Neuronal stem cell (in vitro differentiated cells): Measurements from ENCODE around the gene PLXND1.

Experiments used
- DNase-seq: peaks from one replicate; pipeline ENCODE4 v3.0.0-alpha.2; 2013; ENCODE audit warnings: low spot score
- H2AFZ ChIP-seq: one replicate; pipeline ENCODE4 v1.6.1; 2013; ENCODE audit warnings: mild to moderate bottlenecking, low read length, inconsistent platforms
- H2AK5ac ChIP-seq: 2 replicates; pipeline ENCODE4 v1.6.1; 2013; ENCODE audit warnings: low read depth, mild to moderate bottlenecking, inconsistent platforms, low read length, moderate library complexity, mixed read lengths
- H2BK120ac ChIP-seq: 2 replicates; pipeline ENCODE4 v1.6.1; 2013; ENCODE audit warnings: low read depth, mild to moderate bottlenecking, inconsistent platforms, low read length, moderate library complexity, mixed read lengths
- H2BK12ac ChIP-seq: one replicate; pipeline ENCODE4 v1.6.1; 2013; ENCODE audit warnings: low read length, inconsistent platforms
- H2BK15ac ChIP-seq: 2 replicates; pipeline ENCODE4 v1.6.1; 2013; ENCODE audit warnings: mild to moderate bottlenecking, low read length, inconsistent platforms, mixed read lengths
- H2BK5ac ChIP-seq: one replicate; pipeline ENCODE4 v1.6.1; 2013; ENCODE audit warnings: inconsistent platforms, mild to moderate bottlenecking, low read length, moderate library complexity
- H3K14ac ChIP-seq: one replicate; pipeline ENCODE4 v1.6.1; 2013; ENCODE audit warnings: low read length, inconsistent platforms
- H3K18ac ChIP-seq: 2 replicates; pipeline ENCODE4 v1.6.1; 2013; ENCODE audit warnings: low read length, inconsistent platforms
- H3K23ac ChIP-seq: 2 replicates; pipeline ENCODE4 v1.6.1; 2013; ENCODE audit warnings: low read depth, mild to moderate bottlenecking, mixed read lengths, low read length, inconsistent platforms; ENCODE audit not compliant: poor library complexity
- H3K27ac ChIP-seq: replicated peaks from 3 replicates; pipeline ENCODE4 v1.5.1; 2013; ENCODE audit warnings: low read length, inconsistent platforms
- H3K27me3 ChIP-seq, 3 experiments: 2 replicates each; pipeline ENCODE4 v1.6.1; 2013; ENCODE audit warnings: low read length in 3 of 3, mild to moderate bottlenecking in 2 of 3, inconsistent platforms in 1 of 3, low read depth in 1 of 3, mixed read lengths in 1 of 3, moderate library complexity in 1 of 3; ENCODE audit not compliant: control insufficient read depth in 3 of 3, insufficient read depth in 3 of 3
- H3K36me3 ChIP-seq, 2 donors: replicated peaks in 1 of 2; 2 replicates each; pipeline ENCODE4 v1.6.1; 2013; ENCODE audit warnings: low read length in 2 of 2; ENCODE audit not compliant: control insufficient read depth in 2 of 2, insufficient read depth in 2 of 2
- H3K4ac ChIP-seq: 2 replicates; pipeline ENCODE4 v1.6.1; 2013; ENCODE audit warnings: inconsistent platforms, mild to moderate bottlenecking, low read length, moderate library complexity
- H3K4me1 ChIP-seq, 2 donors: 1 replicate in 1 of 2; 2 replicates in 1 of 2; pipeline ENCODE4 v1.6.1; 2013; ENCODE audit warnings: low read length in 2 of 2, low read depth in 1 of 2; ENCODE audit not compliant: control insufficient read depth in 2 of 2, insufficient read depth in 1 of 2
- H3K4me2 ChIP-seq: one replicate; pipeline ENCODE4 v1.6.1; 2013; ENCODE audit warnings: mild to moderate bottlenecking, low read length, inconsistent platforms; ENCODE audit not compliant: insufficient read depth, poor library complexity, severe bottlenecking
- H3K4me3 ChIP-seq, 2 donors: 2 replicates each; pipeline ENCODE4 v1.5.1; 2013; ENCODE audit warnings: low read length in 2 of 2, mild to moderate bottlenecking in 2 of 2, inconsistent platforms in 1 of 2, moderate library complexity in 1 of 2
- H3K79me1 ChIP-seq: one replicate; pipeline ENCODE4 v1.6.1; 2013; ENCODE audit warnings: low read depth, mild to moderate bottlenecking, inconsistent platforms, low read length, moderate library complexity
- H3K9ac ChIP-seq: one replicate; pipeline ENCODE4 v1.6.1; 2013; ENCODE audit warnings: mild to moderate bottlenecking, low read depth, low read length, inconsistent platforms; ENCODE audit not compliant: poor library complexity
- H3K9me3 ChIP-seq, 2 donors: replicated peaks in 1 of 2; 2 replicates each; pipeline versions ENCODE3 to v1.6.1; 2013; ENCODE audit warnings: low read length in 2 of 2, mild to moderate bottlenecking in 2 of 2, inconsistent platforms in 1 of 2, low read depth in 1 of 2, mixed read lengths in 1 of 2, moderate library complexity in 1 of 2; ENCODE audit not compliant: control insufficient read depth in 2 of 2, insufficient read depth in 1 of 2
- H4K8ac ChIP-seq: one replicate; pipeline ENCODE4 v1.6.1; 2013; ENCODE audit warnings: low read depth, mild to moderate bottlenecking, inconsistent platforms, low read length, moderate library complexity
- H4K91ac ChIP-seq: one replicate; pipeline ENCODE4 v1.6.1; 2013; ENCODE audit warnings: low read length, low read depth, mild to moderate bottlenecking, inconsistent platforms; ENCODE audit not compliant: poor library complexity
- WGBS, 2 donors: extraction: QIAGEN DNeasy Blood & Tissue Kit; methylation state at CpG; one replicate each; pipeline ENCODE4 v1.1.7; 2013; ENCODE audit warnings: missing lambda C conversion rate in 2 of 2, mixed read lengths in 1 of 2; ENCODE audit not compliant: insufficient read length in 2 of 2, insufficient replicate concordance in 1 of 2; ENCODE audit errors: extremely low coverage in 2 of 2; 5-methylcytosine and 5-hydroxymethylcytosine counted together

Gene PLXND1

GRCh38 chr3:129624347-129625071 lies 18.0 kb upstream of the PLXND1 start:
- Histone ChIP-seq H2BK15ac (peak overlapping the region; percentile 99), H4K8ac (no peak overlapping the region), H3K4me1 (peaks cover 19 to 20% of the 10 kb centered on the region in 2 donors), H3K14ac (no peak overlapping the region), H3K9me3 (no peaks in the 10 kb centered on the region), H3K4me2 (no peak overlapping the region), H3K27ac (no peak overlapping the region), H3K18ac (peak overlapping the region; percentile 74), H3K36me3 (no peaks in the 10 kb centered on the region), H2AFZ (no peak overlapping the region), H3K27me3 (no peaks in the 10 kb centered on the region), H3K9ac (no peak overlapping the region), H3K79me1 (no peaks in the 10 kb centered on the region), H3K4ac (peak overlapping the region; percentile 93), H2BK12ac (no peak overlapping the region), H3K23ac (peak overlapping the region; percentile 65), H2BK120ac (peak overlapping the region; percentile 83), H4K91ac (no peak overlapping the region), H3K4me3 (no peak overlapping the region), H2BK5ac (peak overlapping the region; percentile 90), H2AK5ac (peak overlapping the region; percentile 100)
- DNase-seq: no peak
- WGBS, 2 donors: no CpG with 5 or more reads among the region's 11 CpGs

DNA sequence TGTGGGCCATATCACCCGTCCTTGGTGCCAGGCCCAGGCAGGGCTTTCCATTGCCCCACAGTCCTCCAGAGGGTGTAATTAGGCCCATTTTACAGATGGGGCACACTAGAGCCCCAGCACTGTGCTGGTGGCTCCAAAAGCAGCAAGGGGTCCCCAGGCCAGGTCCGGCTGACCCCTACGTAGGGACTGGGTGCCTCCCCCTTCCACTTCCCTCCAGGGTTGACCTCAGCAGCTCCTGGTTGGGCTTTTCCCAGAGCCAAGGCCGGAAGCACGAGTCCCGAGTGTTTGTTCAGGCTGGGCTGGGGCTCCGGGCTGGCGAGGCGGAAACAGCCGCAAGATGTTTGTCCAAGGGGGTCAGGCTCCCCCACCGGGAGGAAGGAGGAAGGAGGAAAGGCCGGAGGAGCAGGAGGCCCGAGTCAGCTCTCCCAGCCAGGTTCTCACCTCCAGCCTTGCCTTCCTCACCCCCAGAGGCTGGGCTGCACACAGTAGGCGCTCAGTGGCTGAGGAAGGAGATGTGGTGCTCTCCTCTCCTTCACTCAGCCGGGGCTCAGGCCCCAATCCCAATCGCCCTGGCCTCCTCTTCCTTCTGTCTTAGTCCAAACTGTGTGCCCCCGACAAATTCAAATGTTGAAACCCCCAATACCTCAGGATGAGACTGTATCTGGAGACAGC lies 17.1 kb upstream of the PLXND1 start:
- WGBS, 2 donors: no CpG with 5 or more reads among the region's 17 CpGs

DNA sequence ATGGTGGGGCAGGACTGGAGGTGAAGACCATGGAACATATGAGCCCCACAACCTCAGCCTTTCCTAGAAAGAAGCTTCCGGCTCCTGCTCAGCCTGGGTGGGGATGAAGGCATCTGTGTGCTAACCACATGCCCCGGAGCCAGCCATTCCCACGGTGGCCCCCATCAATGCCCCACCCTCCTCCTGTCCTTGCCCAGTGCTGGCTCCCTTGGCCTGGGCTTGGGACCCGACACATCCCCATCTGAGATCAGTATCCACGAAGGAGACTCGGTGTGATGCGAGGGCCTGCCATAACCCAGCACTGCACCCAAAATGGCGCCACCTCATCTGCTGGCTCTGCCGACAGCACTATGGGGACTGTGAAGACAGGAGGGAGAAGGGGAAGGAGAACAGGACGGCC lies 16.5 kb upstream of the PLXND1 start:
- Histone ChIP-seq H3K27ac (no peak overlapping the region), H3K36me3 (no peaks in the 10 kb centered on the region), H2BK15ac (peak overlapping the region; percentile 98), H3K4me2 (no peak overlapping the region), H3K14ac (no peak overlapping the region), H2BK12ac (peak overlapping the region; percentile 90), H3K4me1 (peaks cover 17 to 23% of the 10 kb centered on the region in 2 donors), H3K79me1 (peaks cover 2% of the 10 kb centered on the region), H3K9ac (peak overlapping the region; percentile 40), H3K27me3 (no peaks in the 10 kb centered on the region), H2AFZ (no peak overlapping the region), H4K91ac (no peak overlapping the region), H2BK5ac (peak overlapping the region; percentile 71), H2BK120ac (peak overlapping the region; percentile 44), H3K4ac (peak overlapping the region; percentile 98), H3K9me3 (no peaks in the 10 kb centered on the region), H4K8ac (no peak overlapping the region), H3K4me3 (no peak overlapping the region), H3K18ac (peak overlapping the region; percentile 28), H3K23ac (peak overlapping the region; percentile 55), H2AK5ac (peak overlapping the region; percentile 96)
- no peak for DNase-seq
- no CpG with 5 or more reads among the region's 10 CpGs for WGBS, 2 donors

More for the DNA sequence above, 17.1 kb upstream of the PLXND1 start:
- Histone ChIP-seq H2AFZ (no peak overlapping the region), H3K18ac (peak overlapping the region; percentile 76), H4K8ac (no peak overlapping the region), H2BK15ac (peak overlapping the region; percentile 98), H3K27me3 (no peaks in the 10 kb centered on the region), H4K91ac (no peak overlapping the region), H3K14ac (peak overlapping the region; percentile 71), H2BK5ac (no peak overlapping the region), H2BK12ac (peak overlapping the region; percentile 97), H3K9ac (peak overlapping the region; percentile 40), H2AK5ac (peak overlapping the region; percentile 95), H3K79me1 (peaks cover 2% of the 10 kb centered on the region), H3K23ac (no peak overlapping the region), H3K4me1 (peaks cover 19 to 20% of the 10 kb centered on the region in 2 donors), H3K4me3 (no peak overlapping the region), H3K9me3 (no peaks in the 10 kb centered on the region), H3K27ac (no peak overlapping the region), H3K36me3 (no peaks in the 10 kb centered on the region), H3K4ac (peak overlapping the region; percentile 37), H3K4me2 (no peak overlapping the region), H2BK120ac (peak overlapping the region; percentile 44)
- no peak for DNase-seq

DNA sequence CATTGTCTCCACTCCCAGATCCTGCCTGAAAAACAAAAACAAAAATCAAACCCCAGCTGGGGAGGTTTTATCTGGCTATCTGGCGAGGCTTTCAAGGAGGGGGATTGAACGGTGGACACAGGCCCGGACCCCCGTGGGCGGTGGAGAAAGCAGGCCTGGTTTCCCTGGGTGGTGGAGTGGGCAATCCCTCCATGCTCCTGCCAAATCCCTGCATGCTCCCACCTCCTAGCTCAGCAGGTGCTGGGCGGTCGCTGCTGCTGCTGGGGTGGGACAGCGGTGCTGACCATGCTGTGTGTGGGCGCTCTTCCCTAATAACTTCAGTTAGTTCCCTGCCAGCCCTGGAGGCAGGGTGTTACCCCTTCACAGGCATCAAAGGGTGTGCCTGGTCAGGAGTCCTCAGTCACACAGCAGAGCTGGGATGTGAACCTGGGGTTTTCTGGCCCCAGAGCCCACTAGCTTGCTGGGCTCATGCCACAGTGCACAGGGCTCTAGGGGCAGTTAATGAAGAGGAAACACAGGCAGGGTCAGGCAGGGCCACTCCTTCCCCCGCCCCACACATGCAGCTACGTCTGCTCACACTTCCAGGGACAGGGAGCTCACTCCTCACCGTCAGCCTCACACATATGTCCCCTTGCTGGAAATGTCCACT lies 15.9 kb upstream of the PLXND1 start:
- DNase-seq: no peak
- Histone ChIP-seq H3K23ac (no peak overlapping the region), H3K4me3 (no peak overlapping the region), H3K79me1 (peaks cover 2% of the 10 kb centered on the region), H2AFZ (peak overlapping the region; percentile 80), H3K4me2 (no peak overlapping the region), H3K36me3 (no peaks in the 10 kb centered on the region), H2BK120ac (peak overlapping the region; percentile 44), H3K18ac (peak overlapping the region; percentile 44), H3K9ac (peak overlapping the region; percentile 60), H2AK5ac (peak overlapping the region; percentile 96), H3K4me1 (peaks cover 17 to 23% of the 10 kb centered on the region in 2 donors), H2BK5ac (peak overlapping the region; percentile 71), H2BK15ac (peak overlapping the region; percentile 98), H4K8ac (peak overlapping the region; percentile 43), H2BK12ac (peak overlapping the region; percentile 90), H3K27me3 (no peaks in the 10 kb centered on the region), H3K4ac (no peak overlapping the region), H3K9me3 (no peaks in the 10 kb centered on the region), H4K91ac (peak overlapping the region; percentile 95), H3K14ac (peak overlapping the region; percentile 75), H3K27ac (no peak overlapping the region)
- WGBS, 2 donors: no CpG with 5 or more reads among the region's 12 CpGs
